BLaER1 treated with 17β-estradiol and CSF1 and Interleukin-3, amounts not matched to agents 10 nM and 100 nM (cell line): ENCODE measurements around the gene STAG3.

Experiments used
- H3K27ac ChIP-seq, 11 experiments: shearing (Covaris generic); formaldehyde crosslinking; 2 replicates each; pipeline ENCODE4 v1.8.1; 2022
- H3K27me3 ChIP-seq, 11 experiments: shearing (Covaris generic); formaldehyde crosslinking; 2 replicates each; pipeline ENCODE4 v1.8.1; 2022
- H3K36me3 ChIP-seq, 11 experiments: shearing (Covaris generic); formaldehyde crosslinking; 2 replicates each; pipeline ENCODE4 v1.8.1; 2022
- H3K4me1 ChIP-seq, 10 experiments: shearing (Covaris generic); formaldehyde crosslinking; 2 replicates each; pipeline ENCODE4 v1.8.1; 2022
- H3K4me2 ChIP-seq, 11 experiments: shearing (Covaris generic); formaldehyde crosslinking; 2 replicates each; pipeline ENCODE4 v1.8.1; 2022
- H3K4me3 ChIP-seq, 10 experiments: shearing (Covaris generic); formaldehyde crosslinking; 2 replicates each; pipeline ENCODE4 v1.8.1; 2022
- H3K9ac ChIP-seq, 11 experiments: shearing (Covaris generic); formaldehyde crosslinking; 2 replicates each; pipeline ENCODE4 v1.8.1; 2022
- H3K9me3 ChIP-seq, 11 experiments: shearing (Covaris generic); formaldehyde crosslinking; replicated peaks in 1 of 11; 2 replicates each; pipeline ENCODE4 v1.8.1; 2022
- H4K20me1 ChIP-seq, 11 experiments: shearing (Covaris generic); formaldehyde crosslinking; 2 replicates each; pipeline ENCODE4 v1.8.1; 2022
- Cebpa-rat ChIP-seq, 11 experiments: shearing (Covaris generic); IDR thresholded peaks; 2 replicates each; pipeline ENCODE4 v1.8.1; 2022

The STAG3 gene

GRCh38 chr7:100157334-100158228 is 20.1 kb upstream of the STAG3 start:
- no peaks in the 10 kb centered on the region for H3K27me3 ChIP-seq
- peaks cover 52 to 70% (median 60%) of the 10 kb centered on the region in 10 experiments for H3K4me1 ChIP-seq
- H3K4me3 ChIP-seq = peak overlapping the region; percentile 80 to 100 (median 94)
- no peak for TF ChIP-seq Cebpa-rat (IDR thresholded peaks at IDR 0.05)
- H3K9ac ChIP-seq = peak overlapping the region; percentile 87 to 98 (median 94)
- peaks cover 40 to 51% (median 45%) of the 10 kb centered on the region in 11 experiments for H3K36me3 ChIP-seq
- H4K20me1 ChIP-seq = peaks cover 39 to 56% (median 49%) of the 10 kb centered on the region in 11 experiments
- H3K27ac ChIP-seq = peak overlapping the region; percentile 79 to 96 (median 92); a peak in 21 of 22 replicates
- H3K4me2 ChIP-seq = peak overlapping the region; percentile 89 to 100 (median 97)
- no peaks in the 10 kb centered on the region for H3K9me3 ChIP-seq

- Histone ChIP-seq H3K36me3 (peaks cover 31 to 42% (median 36%) of the 10 kb centered on the region in 11 experiments), H3K4me1 (peaks cover 44 to 67% (median 51%) of the 10 kb centered on the region in 10 experiments), H3K4me2 (peak within 1 kb of the TSS; percentile 89 to 100 (median 97)), H4K20me1 (peaks cover 37 to 48% (median 44%) of the 10 kb centered on the region in 11 experiments), H3K9me3 (no peaks in the 10 kb centered on the region), H3K4me3 (peak within 1 kb of the TSS; percentile 80 to 100 (median 94)), H3K27ac (peak within 1 kb of the TSS; percentile 79 to 96 (median 92)), H3K27me3 (no peaks in the 10 kb centered on the region; a peak in 1 of 22 replicates), H3K9ac (peak within 1 kb of the TSS; percentile 87 to 98 (median 94))
- no peak for TF ChIP-seq Cebpa-rat (IDR thresholded peaks at IDR 0.05)
Observed at GRCh38 chr7:100158229-100159098, 19.3 kb upstream of the STAG3 start, which contains the start of gene TRAPPC14. Gene TRAPPC14, minus strand, starts transcription at chr7:100158723. Its CDS starts 224 bp downstream, at chr7:100158499.

- H3K9ac ChIP-seq = peak overlapping the region; percentile 87 to 98 (median 94)
- H4K20me1 ChIP-seq = peaks cover 30 to 41% (median 37%) of the 10 kb centered on the region in 11 experiments
- peak overlapping the region; percentile 80 to 100 (median 94) for H3K4me3 ChIP-seq
- H3K4me2 ChIP-seq = peak overlapping the region; percentile 69 to 100 (median 97)
- no peaks in the 10 kb centered on the region for H3K9me3 ChIP-seq
- peak overlapping the region in 10 of 11 experiments; percentile 86 to 96 (median 92); a peak in 20 of 22 replicates for H3K27ac ChIP-seq
- peaks cover 25 to 36% (median 29%) of the 10 kb centered on the region in 11 experiments for H3K36me3 ChIP-seq
- H3K4me1 ChIP-seq = peaks cover 38 to 62% (median 44%) of the 10 kb centered on the region in 10 experiments
- TF ChIP-seq Cebpa-rat (IDR thresholded peaks at IDR 0.05) = no peak
- no peaks in the 10 kb centered on the region; a peak in 1 of 22 replicates for H3K27me3 ChIP-seq
Observed at GRCh38 chr7:100159099-100159623, 18.6 kb upstream of the STAG3 start.

GRCh38 chr7:100160067-100160466 is 17.7 kb upstream of the STAG3 start:
- Histone ChIP-seq H3K27ac (no peak overlapping the region), H4K20me1 (peaks cover 24 to 32% (median 27%) of the 10 kb centered on the region in 11 experiments), H3K36me3 (peaks cover 16 to 26% (median 21%) of the 10 kb centered on the region in 11 experiments), H3K9ac (no peak overlapping the region), H3K27me3 (no peaks in the 10 kb centered on the region; a peak in 1 of 22 replicates), H3K9me3 (no peaks in the 10 kb centered on the region), H3K4me3 (no peak overlapping the region), H3K4me2 (peak overlapping the region in 2 of 11 experiments; percentile 12 to 97; a peak in 2 of 22 replicates), H3K4me1 (peaks cover 32 to 53% (median 38%) of the 10 kb centered on the region in 10 experiments)
- TF ChIP-seq Cebpa-rat (IDR thresholded peaks at IDR 0.05) = no peak

GRCh38 chr7:100163006-100163531 is 14.6 kb upstream of the STAG3 start:
- TF ChIP-seq Cebpa-rat (IDR thresholded peaks at IDR 0.05) = no peak
- peaks cover 0 to 14% (median 0%) of the 10 kb centered on the region in 11 experiments; a peak in 6 of 22 replicates for H4K20me1 ChIP-seq

GRCh38 chr7:100163871-100164270 is 13.8 kb upstream of the STAG3 start:
- peaks cover 0 to 33% (median 31%) of the 10 kb centered on the region in 11 experiments; a peak in 19 of 22 replicates for H3K27me3 ChIP-seq
- H3K9ac ChIP-seq = no peak overlapping the region
- no peak overlapping the region for H3K4me2 ChIP-seq
- peaks cover 31 to 55% (median 33%) of the 10 kb centered on the region in 10 experiments for H3K4me1 ChIP-seq
- no peak for TF ChIP-seq Cebpa-rat (IDR thresholded peaks at IDR 0.05)
- no peak overlapping the region for H3K4me3 ChIP-seq
- H4K20me1 ChIP-seq = peaks cover 0 to 20% (median 0%) of the 10 kb centered on the region in 11 experiments; a peak in 6 of 22 replicates
- H3K27ac ChIP-seq = no peak overlapping the region
- no peaks in the 10 kb centered on the region for H3K9me3 ChIP-seq
- H3K36me3 ChIP-seq = no peaks in the 10 kb centered on the region

More at GRCh38 chr7:100163006-100163531, 14.6 kb upstream of the STAG3 start:
- Histone ChIP-seq H3K4me2 (no peak overlapping the region), H3K9ac (no peak overlapping the region), H3K27ac (no peak overlapping the region), H3K9me3 (no peaks in the 10 kb centered on the region), H3K4me1 (peaks cover 25 to 49% (median 28%) of the 10 kb centered on the region in 10 experiments), H3K27me3 (peaks cover 0 to 25% (median 23%) of the 10 kb centered on the region in 11 experiments; a peak in 19 of 22 replicates), H3K4me3 (no peak overlapping the region), H3K36me3 (no peaks in the 10 kb centered on the region)

GRCh38 chr7:100166317-100166940 is 11.3 kb upstream of the STAG3 start:
- H3K4me2 ChIP-seq = peak overlapping the region; percentile 71 to 99 (median 85); a peak in 17 of 22 replicates
- no peaks in the 10 kb centered on the region for H3K9me3 ChIP-seq
- peaks cover 0 to 44% (median 14%) of the 10 kb centered on the region in 11 experiments; a peak in 15 of 22 replicates for H4K20me1 ChIP-seq
- no peak for TF ChIP-seq Cebpa-rat (IDR thresholded peaks at IDR 0.05)
- H3K9ac ChIP-seq = peak overlapping the region in 3 of 11 experiments; percentile 0 to 52 (median 32); a peak in 4 of 22 replicates
- H3K27ac ChIP-seq = peak overlapping the region in 2 of 11 experiments; percentile 35 to 38; a peak in 2 of 22 replicates
- peaks cover 21 to 59% (median 56%) of the 10 kb centered on the region in 11 experiments for H3K27me3 ChIP-seq
- peaks cover 37 to 63% (median 48%) of the 10 kb centered on the region in 10 experiments for H3K4me1 ChIP-seq
- peak overlapping the region in 3 of 10 experiments; percentile 47 to 63 (median 59); a peak in 2 of 20 replicates for H3K4me3 ChIP-seq
- H3K36me3 ChIP-seq = peaks cover 0 to 8% (median 0%) of the 10 kb centered on the region in 11 experiments; a peak in 7 of 22 replicates
